GM23248 (cell line): Measurements from ENCODE around the gene VPS26C. TPM values are rescaled to one million over a fixed set of nuclear protein-coding genes. Genes with fewer than 3 reads are reported as not detected.

Experiments
- DNase-seq: peaks from one replicate; pipeline ENCODE4 v3.0.0-alpha.2; 2015
- H2AFZ ChIP-seq: fragments of 200-600 bp; sonication (generic); 2 replicates; pipeline ENCODE4 v1.6.1; 2016; ENCODE audit warnings: antibody characterized with exemption
- H3F3A ChIP-seq: fragments of 200-600 bp; sonication (generic); 2 replicates; pipeline ENCODE4 v1.6.1; 2016; ENCODE audit warnings: mild to moderate bottlenecking, antibody characterized with exemption, mixed run types; ENCODE audit not compliant: insufficient read depth
- H3K27ac ChIP-seq: fragments of 200-600 bp; sonication (generic); 2 replicates; pipeline ENCODE4 v1.5.1; 2016; ENCODE audit warnings: mild to moderate bottlenecking
- H3K27me3 ChIP-seq: fragments of 200-600 bp; sonication (generic); replicated peaks from 2 replicates; pipeline ENCODE4 v1.6.1; 2016; ENCODE audit warnings: mild to moderate bottlenecking; ENCODE audit not compliant: insufficient read depth
- H3K36me3 ChIP-seq: fragments of 200-600 bp; sonication (generic); 2 replicates; pipeline ENCODE4 v1.6.1; 2016; ENCODE audit warnings: low read depth, mild to moderate bottlenecking
- H3K4me1 ChIP-seq: fragments of 200-600 bp; sonication (generic); 2 replicates; pipeline ENCODE4 v1.6.1; 2016; ENCODE audit warnings: mild to moderate bottlenecking; ENCODE audit not compliant: insufficient read depth
- H3K4me2 ChIP-seq: fragments of 200-600 bp; sonication (generic); one replicate; pipeline ENCODE4 v1.6.1; 2016; ENCODE audit warnings: mild to moderate bottlenecking; ENCODE audit not compliant: unreplicated experiment
- H3K4me3 ChIP-seq: fragments of 200-600 bp; sonication (generic); 2 replicates; pipeline ENCODE4 v1.5.1; 2016; ENCODE audit warnings: mild to moderate bottlenecking
- H3K79me2 ChIP-seq: fragments of 200-600 bp; sonication (generic); 2 replicates; pipeline ENCODE4 v1.6.1; 2016; ENCODE audit warnings: mild to moderate bottlenecking; ENCODE audit not compliant: insufficient read depth
- H3K9ac ChIP-seq: fragments of 200-600 bp; sonication (generic); 2 replicates; pipeline ENCODE4 v1.6.1; 2016; ENCODE audit warnings: mild to moderate bottlenecking
- H3K9me2 ChIP-seq: fragments of 200-600 bp; sonication (generic); 2 replicates; pipeline ENCODE4 v1.6.1; 2016; ENCODE audit warnings: mixed run types, mild to moderate bottlenecking, moderate library complexity; ENCODE audit not compliant: insufficient read depth
- H3K9me3 ChIP-seq: fragments of 200-600 bp; sonication (generic); one replicate; pipeline ENCODE4 v1.6.1; 2017; ENCODE audit warnings: low read depth
- H4K20me1 ChIP-seq: fragments of 200-600 bp; sonication (generic); 2 replicates; pipeline ENCODE4 v1.6.0; 2016; ENCODE audit not compliant: insufficient read depth
- EZH2 ChIP-seq: fragments of 200-600 bp; sonication (generic); IDR thresholded peaks from 2 replicates; pipeline ENCODE4 v1.6.1; 2018; ENCODE audit warnings: antibody characterized with exemption, mild to moderate bottlenecking; ENCODE audit not compliant: insufficient read depth, poor library complexity, severe bottlenecking
- EZH2phosphoT487 ChIP-seq: fragments of 200-600 bp; sonication (generic); IDR thresholded peaks from 2 replicates; pipeline ENCODE4 v1.6.1; 2018; ENCODE audit warnings: antibody characterized with exemption, moderate library complexity, mild to moderate bottlenecking, low read depth; ENCODE audit not compliant: insufficient read depth
- WGBS, 2 experiments: methylation state at CpG; one replicate each; pipeline ENCODE4 v1.1.6; 2015 to 2017; ENCODE audit warnings: low lambda C conversion rate in 2 of 2, low coverage in 1 of 2; ENCODE audit errors: missing lambda C conversion rate in 2 of 2; 5-methylcytosine and 5-hydroxymethylcytosine counted together
- in situ Hi-C: fragments of 300-500 bp; cut with MboI; formaldehyde crosslinking; loops from 2 replicates; pipeline ENCODE4 v1.15.0; 2020
- polyA plus RNA-seq: library from polyadenylated mRNA; unstranded; fragments of >200 nt; fragmentation: Nextera tagmentation; extraction: Ambion mirVana; gene quantifications from 2 replicates; pipeline ENCODE4 v1.2.1, GENCODE V29; 2016
- total RNA-seq: library from RNA; depleted of rRNA; stranded (reverse); fragments of >200 nt; shearing (Covaris generic); gene quantifications from 2 replicates; pipeline ENCODE4 v1.2.3, GENCODE V29; 2014

VPS26C gene
- total and polyA plus RNA-seq, 2 experiments from 2014 or later, result 42.3 to 55.0 TPM

DNA sequence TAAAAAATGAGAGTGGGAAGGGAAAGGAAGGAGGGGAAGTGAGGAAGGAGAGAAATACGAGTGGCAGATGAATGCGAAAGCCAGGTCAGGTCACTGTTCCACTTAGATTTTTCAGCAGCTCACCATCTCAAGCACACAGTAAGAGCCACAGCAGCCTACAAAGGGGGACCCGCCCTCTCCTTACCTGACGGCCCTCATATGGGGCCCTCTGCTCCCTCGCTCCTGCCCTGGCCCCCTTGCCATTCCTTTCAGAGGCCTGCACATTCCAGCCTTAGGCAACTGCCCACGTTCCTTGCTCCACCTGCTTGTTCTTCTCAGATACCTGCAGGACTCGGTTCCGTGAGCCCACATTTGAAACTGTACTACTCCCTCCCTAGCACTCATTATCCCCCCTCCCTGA, 22.0 kb downstream of the VPS26C start:
- 96 to 98% methylated on average over 8 of the region's 8 CpGs for WGBS, 2 experiments
- H3K9me3 ChIP-seq, result no peaks in the 10 kb centered on the region
- peaks cover 4% of the 10 kb centered on the region; the same call in 1 of the 2 replicates for H3K36me3 ChIP-seq
- in situ Hi-C loops, result no loop called here
- H3K27me3 ChIP-seq, result no peaks in the 10 kb centered on the region
- peaks cover 7% of the 10 kb centered on the region; the same call in 1 of the 2 replicates for H3K4me1 ChIP-seq
- H3K79me2 ChIP-seq, result peaks cover 100% of the 10 kb centered on the region
- no peak overlapping the region for H3K4me3 ChIP-seq
- TF ChIP-seq EZH2 (no peak), EZH2phosphoT487 (no peak)
- H2AFZ ChIP-seq, result no peak overlapping the region
- peaks cover 16% of the 10 kb centered on the region for H3F3A ChIP-seq
- no peak overlapping the region for H3K9ac ChIP-seq
- H3K27ac ChIP-seq, result no peak overlapping the region
- no peak overlapping the region for H3K4me2 ChIP-seq
- H4K20me1 ChIP-seq, result peaks cover 4% of the 10 kb centered on the region; the same call in 1 of the 2 replicates
- no peak for DNase-seq
- 0 out of 2 replicates have a peak, but pooled peaks cover 4% of the 10 kb centered on the region for H3K9me2 ChIP-seq

- no peaks in the 10 kb centered on the region for H3K27me3 ChIP-seq
- no peak for DNase-seq
- H3K27ac ChIP-seq, result no peak overlapping the region
- peaks cover 4% of the 10 kb centered on the region; the same call in 1 of the 2 replicates for H3K36me3 ChIP-seq
- H3K4me1 ChIP-seq, result 0 out of 2 replicates have a peak, but pooled peaks cover 6% of the 10 kb centered on the region
- H3K4me2 ChIP-seq, result no peak overlapping the region
- H2AFZ ChIP-seq, result no peak overlapping the region
- H3K79me2 ChIP-seq, result peaks cover 100% of the 10 kb centered on the region
- H3K9ac ChIP-seq, result no peak overlapping the region
- H3F3A ChIP-seq, result peaks cover 11% of the 10 kb centered on the region
- no peak overlapping the region for H3K4me3 ChIP-seq
- H4K20me1 ChIP-seq, result peaks cover 4% of the 10 kb centered on the region; the same call in 1 of the 2 replicates
- in situ Hi-C loops, result no loop called here
- WGBS, 2 experiments, result 87 to 88% methylated on average over 12 of the region's 12 CpGs
- no peak for TF ChIP-seq EZH2
- no peak for TF ChIP-seq EZH2phosphoT487
- H3K9me2 ChIP-seq, result 0 out of 2 replicates have a peak, but pooled peaks cover 4% of the 10 kb centered on the region
- no peaks in the 10 kb centered on the region for H3K9me3 ChIP-seq
Observed at GRCh38 chr21:37244501-37245095, 22.5 kb downstream of the VPS26C start.

- in situ Hi-C loops, result no loop called here
- WGBS, 2 experiments, result 97 to 98% methylated on average over 6 of the region's 6 CpGs
- H3K36me3 ChIP-seq, result peaks cover 4% of the 10 kb centered on the region; the same call in 1 of the 2 replicates
- no peaks in the 10 kb centered on the region for H3K27me3 ChIP-seq
- H3K9me2 ChIP-seq, result 0 out of 2 replicates have a peak, but pooled peaks cover 4% of the 10 kb centered on the region
- H3K4me3 ChIP-seq, result no peak overlapping the region
- no peak overlapping the region for H3K27ac ChIP-seq
- no peak overlapping the region for H3K4me2 ChIP-seq
- H2AFZ ChIP-seq, result no peak overlapping the region
- no peak for TF ChIP-seq EZH2
- TF ChIP-seq EZH2phosphoT487, result no peak
- no peaks in the 10 kb centered on the region for H3K9me3 ChIP-seq
- DNase-seq, result no peak
- peaks cover 99% of the 10 kb centered on the region for H3K79me2 ChIP-seq
- H3K4me1 ChIP-seq, result 0 out of 2 replicates have a peak, but pooled peaks cover 3% of the 10 kb centered on the region
- no peak overlapping the region for H3K9ac ChIP-seq
- H3F3A ChIP-seq, result peaks cover 5% of the 10 kb centered on the region; the same call in 1 of the 2 replicates
- H4K20me1 ChIP-seq, result peaks cover 4% of the 10 kb centered on the region; the same call in 1 of the 2 replicates
Observed at GRCh38 chr21:37243961-37244360, 23.2 kb downstream of the VPS26C start.

DNA sequence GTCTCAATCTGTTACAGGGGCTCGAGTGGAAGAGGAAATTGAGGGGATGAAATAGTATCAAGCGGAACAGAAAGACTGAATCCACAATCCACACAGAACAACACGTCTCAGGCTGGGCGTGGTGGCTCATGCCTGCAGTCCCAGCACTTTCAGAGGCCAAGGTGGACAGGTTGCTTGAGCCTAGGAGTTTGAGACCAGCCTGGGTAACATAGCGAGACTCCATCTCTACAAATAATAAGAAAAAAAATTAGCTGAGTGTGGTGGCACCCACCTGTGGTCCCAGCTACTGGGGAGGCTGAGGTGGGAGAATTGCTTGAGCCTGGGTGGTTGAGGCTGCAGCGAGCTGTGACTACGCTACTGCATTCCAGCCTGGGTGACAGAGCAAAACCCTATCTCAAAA, 25.7 kb downstream of the VPS26C start:
- Histone ChIP-seq H3F3A (no peaks in the 10 kb centered on the region), H3K27me3 (no peaks in the 10 kb centered on the region), H3K4me2 (no peak overlapping the region), H3K27ac (no peak overlapping the region), H3K36me3 (peaks cover 16% of the 10 kb centered on the region), H3K79me2 (peaks cover 90% of the 10 kb centered on the region), H2AFZ (no peak overlapping the region), H3K9me2 (0 out of 2 replicates have a peak, but pooled peaks cover 4% of the 10 kb centered on the region), H3K4me1 (no peaks in the 10 kb centered on the region), H3K9ac (no peak overlapping the region), H4K20me1 (peaks cover 4% of the 10 kb centered on the region; the same call in 1 of the 2 replicates), H3K4me3 (no peak overlapping the region), H3K9me3 (no peaks in the 10 kb centered on the region)
- in situ Hi-C loops, result no loop called here
- WGBS, 2 experiments, result 96 to 97% methylated on average over 7 of the region's 7 CpGs
- no peak for DNase-seq
- TF ChIP-seq EZH2 (no peak), EZH2phosphoT487 (no peak)
